GM21786 (cell line): Measurements from ENCODE around the gene C1orf56.
A peak's percentile ranks its signal among the peaks of the same experiment; 100 is the strongest.

Source experiments
- ATAC-seq: cut with Tn5 transposase; IDR thresholded peaks from one replicate; pipeline ENCODE4 v1.9.1; 2021; ENCODE audit not compliant: unreplicated experiment

C1orf56 gene

DNA sequence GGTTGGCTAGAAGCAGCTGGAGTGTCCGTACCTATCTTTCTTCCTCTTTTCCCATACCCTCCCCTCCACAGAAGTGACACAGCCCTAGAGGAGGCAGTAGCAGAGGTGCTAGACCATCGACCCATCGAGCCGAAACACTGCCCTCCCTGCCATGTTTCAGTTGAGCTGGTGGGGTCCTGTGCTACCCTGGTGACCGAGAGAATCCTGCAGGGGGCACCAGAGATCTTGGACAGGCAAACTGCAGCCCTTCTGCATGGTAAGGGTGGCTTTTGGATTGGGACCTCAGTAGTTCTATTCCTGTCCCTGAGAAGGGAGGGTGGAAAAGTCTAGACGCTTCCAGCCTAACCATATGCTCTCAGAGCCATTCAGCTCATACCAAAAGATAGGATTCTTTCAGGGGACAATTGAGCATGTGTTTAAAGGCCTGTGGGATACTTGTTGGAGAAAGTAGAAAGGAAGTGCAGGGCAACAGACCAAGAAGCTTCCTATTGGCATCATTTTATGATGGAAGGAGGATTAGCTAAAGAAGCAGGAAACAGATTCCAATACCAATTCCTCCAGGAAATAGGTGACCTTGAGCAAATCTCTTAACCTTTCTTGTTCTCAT is 22.9 kb upstream of the C1orf56 start:
- ATAC-seq = no peak

DNA sequence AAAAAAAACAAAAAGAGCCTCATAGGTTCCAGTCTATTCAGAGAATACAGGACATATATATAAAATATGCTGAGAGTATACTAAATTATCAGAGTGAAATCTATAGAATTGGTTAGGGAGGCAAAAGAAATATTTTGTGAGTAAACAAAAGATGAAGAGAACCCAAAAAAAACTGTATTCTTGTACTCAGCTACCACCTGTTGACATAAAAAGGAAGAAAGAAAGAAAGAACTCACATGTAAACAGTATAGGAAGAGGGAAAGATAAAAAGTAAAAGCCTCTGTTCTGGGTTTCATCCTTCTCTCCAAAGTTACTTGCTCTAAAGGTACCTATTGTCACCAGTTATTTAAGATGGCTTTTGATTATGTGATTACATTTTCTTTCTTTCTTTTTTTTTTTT is 21.1 kb upstream of the C1orf56 start:
- ATAC-seq = no peak

DNA sequence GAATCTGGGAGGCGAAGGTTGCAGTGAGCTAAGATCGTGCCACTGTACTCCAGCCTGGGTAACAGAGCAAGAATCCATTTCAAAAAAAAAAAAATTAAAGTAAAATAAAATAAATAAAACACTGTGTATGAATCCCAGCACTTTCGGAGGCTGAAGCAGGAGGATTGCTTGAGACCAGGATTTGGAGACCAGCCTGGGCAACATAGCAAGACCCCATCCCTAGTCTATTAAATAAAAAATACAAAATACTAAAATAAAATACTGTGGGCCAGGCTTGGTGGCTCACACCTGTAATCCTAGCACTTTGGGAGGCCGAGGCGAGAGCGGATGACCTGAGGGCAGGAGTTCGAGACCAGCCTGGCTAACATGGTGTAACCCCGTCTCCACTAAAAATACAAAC is 15.4 kb upstream of the C1orf56 start:
- no peak for ATAC-seq

DNA sequence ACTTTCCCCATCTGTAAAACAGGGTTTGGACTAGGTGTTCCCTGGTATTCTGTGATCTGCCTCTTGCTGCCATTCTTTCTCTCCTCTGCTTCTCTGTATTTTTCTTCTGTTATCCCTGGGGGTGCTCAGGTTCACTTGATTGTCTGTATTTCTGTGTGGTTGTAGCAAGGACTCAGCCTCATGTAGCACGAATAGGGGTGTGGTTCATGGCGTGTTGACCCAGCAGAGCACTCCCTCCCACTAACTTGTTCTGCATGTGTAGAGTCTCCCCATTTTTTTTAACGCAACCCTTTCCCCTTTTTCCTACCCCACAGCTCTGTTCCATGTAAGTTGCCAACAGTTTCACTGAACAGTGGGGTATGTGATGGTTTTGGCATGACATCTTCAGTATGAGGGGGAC is 12.4 kb upstream of the C1orf56 start:
- no peak for ATAC-seq

DNA sequence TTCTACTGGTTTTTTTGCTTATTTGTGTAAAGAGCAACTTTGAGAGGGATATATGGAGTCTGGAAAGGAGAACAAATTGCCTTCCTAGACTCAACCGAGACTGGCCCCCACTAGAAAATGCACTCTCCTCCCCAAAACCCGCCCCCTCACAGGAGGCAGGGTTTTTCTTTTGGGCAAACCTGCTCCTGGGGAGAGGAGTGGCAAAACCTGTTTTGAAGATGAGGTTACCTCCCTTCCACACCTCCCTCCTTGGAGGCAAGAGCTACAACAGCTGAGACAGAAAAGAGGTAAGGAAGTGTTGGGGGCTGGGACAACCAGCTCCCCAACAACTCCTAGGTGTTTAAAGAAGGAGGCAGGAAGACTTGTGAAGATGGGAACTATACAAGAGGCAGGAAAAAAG is 11.2 kb upstream of the C1orf56 start, which contains the start of gene BNIPL:
BNIPL (plus strand) TSS at position 231 of the 400 bp plus-strand sequence; CDS start at position 371, 140 bp downstream.
- no peak for ATAC-seq

DNA sequence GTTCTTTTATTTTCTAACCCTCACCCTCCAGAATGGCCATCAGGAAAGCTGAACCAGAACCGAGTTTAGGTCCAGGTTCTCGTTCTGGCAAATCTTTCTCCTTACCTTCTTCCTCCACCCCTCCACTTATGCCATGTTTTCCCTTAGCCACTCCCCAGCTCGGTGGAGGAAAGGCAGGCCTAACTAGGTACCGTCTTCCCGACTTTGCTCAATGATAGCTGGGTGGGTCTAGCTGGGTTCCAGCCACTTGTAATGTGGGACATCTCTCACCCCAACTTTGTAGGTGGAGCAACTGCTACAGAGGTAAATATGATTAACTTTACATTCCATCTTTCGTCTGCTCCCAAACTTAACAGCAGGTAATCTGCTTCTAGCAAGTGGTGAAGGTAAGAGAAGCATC is 10.5 kb upstream of the C1orf56 start:
- ATAC-seq = no peak

DNA sequence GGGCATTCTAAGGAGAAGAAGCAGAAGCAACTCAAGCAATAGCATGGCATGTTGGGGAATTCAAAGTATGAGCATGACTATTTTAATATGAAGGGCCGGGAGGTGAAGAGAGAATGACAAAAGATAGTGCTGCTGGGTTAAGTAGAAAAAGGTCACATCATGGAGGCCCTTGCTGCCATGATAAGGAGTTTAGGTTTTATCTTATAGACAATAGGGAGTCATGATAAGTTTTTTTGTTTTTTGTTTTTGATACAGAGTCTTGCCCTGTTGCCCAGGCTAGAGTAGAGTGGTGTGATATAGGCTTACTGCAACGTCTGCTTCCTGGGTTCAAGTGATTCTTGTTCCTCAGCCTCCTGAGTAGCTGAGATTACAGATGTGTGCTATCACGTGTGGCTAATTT is 8.0 kb upstream of the C1orf56 start:
- no peak for ATAC-seq

DNA sequence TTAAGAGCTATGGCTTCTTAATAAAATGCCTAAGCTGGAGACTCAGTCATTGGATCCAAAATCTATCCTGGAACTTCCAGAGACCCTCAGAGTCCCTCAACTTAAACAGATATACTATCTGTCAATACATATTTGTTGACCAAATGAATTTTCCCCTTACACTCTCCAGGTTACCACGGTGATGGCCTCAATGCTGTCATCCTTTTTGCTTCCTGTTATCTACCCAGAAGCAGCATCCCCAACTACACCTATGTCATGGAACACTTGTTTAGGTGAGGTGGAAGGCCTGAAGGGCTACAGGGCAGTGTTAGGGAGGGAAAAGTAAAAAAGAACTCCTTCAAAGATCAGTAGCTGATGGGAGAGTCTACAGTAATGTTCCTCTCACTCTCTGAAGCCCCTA is 4.4 kb upstream of the C1orf56 start:
- ATAC-seq = no peak

DNA sequence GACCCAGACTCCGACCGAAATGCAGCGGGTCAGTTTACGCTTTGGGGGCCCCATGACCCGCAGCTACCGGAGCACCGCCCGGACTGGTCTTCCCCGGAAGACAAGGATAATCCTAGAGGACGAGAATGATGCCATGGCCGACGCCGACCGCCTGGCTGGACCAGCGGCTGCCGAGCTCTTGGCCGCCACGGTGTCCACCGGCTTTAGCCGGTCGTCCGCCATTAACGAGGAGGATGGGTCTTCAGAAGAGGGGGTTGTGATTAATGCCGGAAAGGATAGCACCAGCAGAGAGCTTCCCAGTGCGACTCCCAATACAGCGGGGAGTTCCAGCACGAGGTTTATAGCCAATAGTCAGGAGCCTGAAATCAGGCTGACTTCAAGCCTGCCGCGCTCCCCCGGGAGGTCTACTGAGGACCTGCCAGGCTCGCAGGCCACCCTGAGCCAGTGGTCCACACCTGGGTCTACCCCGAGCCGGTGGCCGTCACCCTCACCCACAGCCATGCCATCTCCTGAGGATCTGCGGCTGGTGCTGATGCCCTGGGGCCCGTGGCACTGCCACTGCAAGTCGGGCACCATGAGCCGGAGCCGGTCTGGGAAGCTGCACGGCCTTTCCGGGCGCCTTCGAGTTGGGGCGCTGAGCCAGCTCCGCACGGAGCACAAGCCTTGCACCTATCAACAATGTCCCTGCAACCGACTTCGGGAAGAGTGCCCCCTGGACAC is 534 bp downstream of the C1orf56 start:
- ATAC-seq = peak; percentile 53

DNA sequence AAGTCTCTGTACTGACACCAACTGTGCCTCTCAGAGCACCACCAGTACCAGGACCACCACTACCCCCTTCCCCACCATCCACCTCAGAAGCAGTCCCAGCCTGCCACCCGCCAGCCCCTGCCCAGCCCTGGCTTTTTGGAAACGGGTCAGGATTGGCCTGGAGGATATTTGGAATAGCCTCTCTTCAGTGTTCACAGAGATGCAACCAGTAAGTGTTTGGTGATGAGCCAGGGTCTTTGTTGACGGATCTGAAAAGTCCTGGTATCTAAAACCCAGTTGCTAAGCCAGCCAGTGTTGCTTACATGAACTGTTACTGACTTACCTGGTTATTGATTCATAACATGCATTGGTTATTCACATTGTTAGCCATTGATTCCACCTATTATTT is 1.1 kb downstream of the C1orf56 start:
- ATAC-seq = no peak

DNA sequence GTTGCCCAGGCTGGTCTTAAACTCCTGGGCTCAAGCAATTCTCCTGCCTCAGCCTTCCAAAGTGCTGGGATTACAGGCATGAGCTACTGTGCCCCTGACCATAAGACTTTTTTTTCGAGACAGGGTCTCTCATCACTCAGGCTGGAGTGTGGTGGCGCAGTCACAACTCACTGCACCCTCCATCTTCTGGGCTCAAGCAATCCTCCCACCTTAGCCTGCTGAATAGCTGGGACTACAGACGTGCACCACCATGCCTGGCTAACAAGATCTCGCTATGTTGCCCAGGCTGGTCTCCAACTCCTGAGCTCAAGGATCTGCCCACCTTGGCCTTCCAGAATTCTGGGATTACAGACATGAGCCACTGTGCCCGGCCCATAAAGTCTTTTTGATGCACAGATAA is 1.9 kb downstream of the C1orf56 start:
- no peak for ATAC-seq

DNA sequence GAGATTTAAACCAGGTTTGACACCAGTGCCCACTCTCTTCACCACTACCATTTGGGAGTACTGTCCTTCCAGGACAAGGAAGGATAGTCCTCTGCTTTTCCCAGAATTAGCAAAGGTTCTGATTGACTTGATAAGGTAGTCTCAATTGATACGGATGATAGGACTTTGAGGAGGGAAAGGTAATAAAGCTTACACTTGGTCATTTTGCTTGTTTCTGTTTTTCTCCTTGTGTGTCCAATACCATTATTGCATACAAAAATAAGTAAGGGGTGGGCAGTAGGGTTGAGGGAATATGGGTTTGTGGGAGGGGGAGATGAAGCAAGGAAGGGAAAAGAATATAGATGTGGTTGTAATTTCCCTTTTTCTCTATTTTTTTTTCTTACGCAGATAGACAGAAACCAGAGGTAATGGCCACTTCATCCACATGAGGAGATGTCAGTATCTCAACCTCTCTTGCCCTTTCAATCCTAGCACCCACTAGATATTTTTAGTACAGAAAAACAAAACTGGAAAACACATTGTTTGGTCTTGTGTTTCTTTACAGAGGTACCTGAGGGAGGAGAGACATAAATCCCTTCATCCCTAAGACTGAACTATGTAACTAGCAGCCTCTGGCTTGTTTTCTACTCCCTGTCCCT is 2.6 kb downstream of the C1orf56 start:
- no peak for ATAC-seq

DNA sequence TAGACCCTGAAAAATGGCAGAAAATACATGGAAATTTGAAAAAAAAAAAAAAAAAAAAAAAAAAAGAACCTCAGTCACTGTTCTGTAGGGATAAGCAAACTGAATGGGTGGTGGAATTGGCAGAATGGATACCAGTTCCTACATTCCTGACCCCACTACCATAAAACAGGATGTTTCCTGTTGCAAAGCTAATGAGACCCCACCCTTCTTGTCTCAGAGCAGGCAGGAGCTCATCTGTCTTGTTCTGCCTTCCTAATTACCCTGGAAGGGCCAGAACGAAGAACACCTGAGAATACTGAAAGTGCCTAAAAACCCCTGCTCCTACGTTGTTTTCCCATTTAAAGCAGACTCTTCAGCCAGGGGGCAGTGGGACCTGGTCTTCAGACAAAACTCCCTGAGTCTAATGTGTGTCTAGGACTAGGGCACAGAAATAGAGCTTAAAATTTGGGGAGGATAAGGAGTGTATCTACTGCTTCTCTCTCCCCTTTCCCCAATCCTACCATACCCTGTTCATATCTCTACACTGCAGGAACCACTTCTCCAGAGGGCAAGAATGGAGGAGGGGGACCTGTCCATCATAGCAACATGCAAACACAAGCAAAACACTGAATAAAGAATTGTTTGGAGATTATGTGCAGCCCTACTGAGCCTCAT is 3.9 kb downstream of the C1orf56 start:
- no peak for ATAC-seq

DNA sequence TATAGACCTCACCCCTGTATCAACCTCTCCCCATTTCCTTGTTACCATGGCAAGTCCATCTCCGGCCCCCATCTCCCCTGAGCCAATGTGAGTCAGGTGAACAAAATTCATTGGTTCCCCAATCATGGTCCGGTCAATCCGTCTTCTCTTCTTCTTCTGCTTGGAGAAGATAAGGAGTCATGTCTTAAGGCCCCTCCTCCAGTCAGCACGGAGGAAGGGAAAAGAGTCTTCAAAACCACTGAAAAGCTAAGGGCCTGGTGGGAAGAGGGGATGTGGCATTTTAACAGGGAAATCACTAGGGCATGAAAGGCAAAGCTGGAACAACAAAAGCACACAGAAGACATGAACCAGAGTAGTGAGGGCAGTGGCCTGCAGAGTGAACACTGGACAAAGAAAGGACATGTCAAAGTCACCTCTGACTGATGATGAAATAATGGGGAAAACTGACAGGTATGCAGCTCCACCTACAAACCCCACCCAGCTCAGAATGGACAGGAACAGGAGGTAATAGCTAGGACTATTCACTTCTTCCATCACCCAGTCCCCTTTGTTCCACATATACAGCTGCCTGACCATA is 7.5 kb downstream of the C1orf56 start:
- ATAC-seq = no peak

DNA sequence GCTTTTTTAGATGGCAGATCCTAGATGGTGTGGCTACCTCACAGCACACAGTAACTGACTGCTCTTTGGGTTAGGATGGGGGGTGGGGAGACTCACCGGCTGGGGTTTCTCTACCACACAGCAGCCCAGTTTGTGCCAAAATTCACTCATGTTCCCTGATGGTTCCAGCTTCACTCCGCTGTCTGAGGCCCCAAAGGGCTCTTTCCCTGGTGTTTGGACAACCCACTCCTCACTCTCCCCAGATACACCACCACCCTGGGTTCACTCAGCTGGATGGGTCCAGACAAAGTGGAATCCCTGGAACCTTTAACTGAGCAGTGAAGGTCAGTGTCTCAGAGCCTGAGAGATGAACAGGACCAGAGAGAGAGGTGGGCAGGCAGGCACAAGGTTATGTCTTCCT is 8.0 kb downstream of the C1orf56 start:
- ATAC-seq = no peak

DNA sequence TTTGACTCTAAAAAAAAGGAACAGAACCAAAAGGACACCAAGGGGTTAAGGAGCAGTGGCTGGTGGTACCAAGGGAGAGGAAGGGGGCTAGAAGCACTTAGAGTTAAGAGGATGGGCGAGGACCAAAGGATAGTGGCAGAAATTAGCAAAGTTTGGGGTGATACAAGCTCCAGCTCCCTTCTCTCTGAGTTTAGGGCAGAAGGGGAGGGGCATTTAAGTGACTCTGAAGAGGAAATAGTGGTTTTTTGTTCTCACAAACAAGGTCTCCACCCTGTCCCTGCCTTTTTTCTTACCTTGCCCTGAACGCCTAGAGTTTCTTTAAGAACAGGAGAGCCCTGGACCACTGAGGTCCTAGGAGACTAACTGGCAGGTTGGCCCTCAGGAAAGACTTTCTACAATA is 8.6 kb downstream of the C1orf56 start:
- ATAC-seq = no peak

DNA sequence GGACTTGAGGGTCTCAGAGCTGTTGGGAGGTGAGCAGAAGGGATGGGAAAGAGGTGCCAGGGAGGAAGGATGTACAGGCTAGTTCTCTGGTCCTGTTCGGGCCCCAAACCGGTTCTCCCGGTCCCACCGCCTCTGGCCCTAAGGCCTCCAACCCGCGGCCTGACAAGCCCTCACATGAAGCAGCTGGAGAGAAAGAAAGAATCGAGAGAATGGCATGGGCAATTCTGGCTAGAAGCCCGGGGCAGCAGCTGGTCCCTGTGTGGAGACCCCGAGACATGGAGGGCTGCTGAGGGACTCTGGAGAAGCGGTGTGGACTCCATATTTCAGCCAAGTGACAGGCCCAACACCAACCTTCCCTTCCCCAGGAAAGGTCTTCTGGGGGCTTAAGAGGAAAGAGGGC is 11.1 kb downstream of the C1orf56 start:
- ATAC-seq = no peak

DNA sequence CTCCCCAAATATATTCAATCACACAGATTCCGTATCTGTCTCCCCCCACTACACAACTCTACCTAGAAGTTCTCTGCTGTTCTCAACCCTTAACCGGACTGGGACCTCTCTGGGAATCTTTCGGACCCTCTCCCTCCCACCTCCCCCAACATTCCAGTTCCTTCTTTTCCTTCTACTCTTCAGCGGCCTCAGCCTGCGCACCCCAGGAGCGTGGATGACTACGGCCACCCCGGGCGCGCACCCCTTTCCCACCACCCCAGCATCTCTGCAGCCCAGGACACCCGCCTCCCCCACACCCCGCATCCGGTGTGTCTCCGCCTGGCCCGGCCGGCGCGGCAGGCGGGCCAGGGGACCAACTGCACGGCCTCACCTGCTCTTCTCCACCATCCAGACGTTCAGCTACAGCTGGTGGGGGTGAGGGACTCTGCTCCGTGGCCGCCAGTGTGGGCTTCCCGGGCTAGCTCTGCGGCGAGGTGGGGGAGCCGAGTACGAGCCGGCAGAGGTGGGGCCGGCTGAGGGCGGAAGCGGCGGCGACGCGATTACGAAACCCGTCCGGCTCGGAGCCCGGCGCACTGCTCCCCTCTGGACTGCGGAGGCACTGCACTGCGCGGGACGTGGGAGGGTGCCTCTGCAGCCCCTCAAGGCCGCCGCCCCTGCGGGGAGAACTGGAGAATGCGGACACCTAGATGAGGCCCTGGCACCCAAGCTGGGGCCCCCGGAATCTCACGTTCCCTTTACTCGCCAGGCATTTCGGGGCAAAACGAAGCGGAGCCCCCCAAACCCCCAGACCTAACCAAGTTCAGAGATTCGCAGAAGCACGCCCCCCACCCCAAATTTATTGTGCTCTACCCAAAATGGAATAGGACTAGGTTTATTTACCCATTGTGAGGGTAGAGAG is 11.8 kb downstream of the C1orf56 start, which contains the start of gene CDC42SE1:
CDC42SE1 (minus strand) TSS at position 514 of the 898 bp plus-strand sequence. CDS start 3,892 bp downstream, outside the sequence.
- ATAC-seq = peak; percentile 69

DNA sequence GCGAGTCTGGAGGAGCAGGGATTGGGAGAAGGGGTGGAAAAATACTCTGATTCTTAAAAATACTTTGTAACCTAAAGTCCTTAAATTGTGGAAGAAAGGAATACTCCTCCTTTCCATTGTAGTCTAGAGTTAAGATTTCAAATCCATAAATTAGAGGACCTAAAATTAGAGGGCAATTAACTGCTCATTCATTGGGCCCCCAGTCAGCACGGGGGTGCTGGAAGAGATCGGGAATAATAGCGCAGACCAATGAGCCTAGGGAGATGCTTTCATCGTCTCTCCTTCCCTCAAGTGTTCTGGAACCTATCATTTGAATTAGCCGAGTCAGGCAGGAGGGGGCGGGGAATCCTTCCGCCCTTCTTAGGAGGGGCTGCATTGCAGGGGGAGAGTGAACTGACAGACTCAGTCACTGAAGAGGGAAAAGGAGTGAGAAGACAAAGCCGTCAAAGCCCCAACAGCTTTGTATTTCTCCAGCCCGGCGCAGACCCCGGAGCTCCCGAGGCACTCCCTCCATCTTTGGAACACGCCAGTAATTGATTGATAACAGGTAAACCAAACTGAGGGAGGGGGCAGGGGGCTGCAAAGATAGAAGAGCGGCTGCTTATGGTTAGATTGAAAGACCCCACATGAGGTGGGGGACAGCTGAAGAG is 12.6 kb downstream of the C1orf56 start, which contains the start of gene MLLT11:
MLLT11 (plus strand) TSS at position 391 of the 650 bp plus-strand sequence. CDS start 6,828 bp downstream, outside the sequence.
- no peak for ATAC-seq
